DMS153 treated with DMSO at 0.1 percent for 48 hours (cell line): ENCODE results near the gene CAB39.

Experiments used
- DNase-seq: peaks from one replicate; lab custom pipeline; 2025; ENCODE audit not compliant: unreplicated experiment; lab: John Stamatoyannopoulos, UW

CAB39 gene

DNA sequence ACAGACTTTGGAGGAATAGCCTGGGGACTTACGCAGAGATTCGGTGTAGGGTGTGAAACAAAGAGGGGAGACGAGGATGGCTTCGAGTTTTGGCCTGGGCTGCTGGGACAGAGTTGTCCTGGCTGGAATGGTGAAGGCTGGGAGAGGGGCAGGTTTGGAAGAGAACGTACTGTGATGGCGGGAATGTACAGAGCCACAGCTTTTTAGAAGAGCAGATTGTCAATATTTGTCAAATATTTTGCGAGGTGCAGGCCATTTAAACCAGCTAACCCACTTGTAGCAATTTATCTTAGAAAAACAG lies 137.7 kb downstream of the CAB39 start:
- no peak for DNase-seq

DNA sequence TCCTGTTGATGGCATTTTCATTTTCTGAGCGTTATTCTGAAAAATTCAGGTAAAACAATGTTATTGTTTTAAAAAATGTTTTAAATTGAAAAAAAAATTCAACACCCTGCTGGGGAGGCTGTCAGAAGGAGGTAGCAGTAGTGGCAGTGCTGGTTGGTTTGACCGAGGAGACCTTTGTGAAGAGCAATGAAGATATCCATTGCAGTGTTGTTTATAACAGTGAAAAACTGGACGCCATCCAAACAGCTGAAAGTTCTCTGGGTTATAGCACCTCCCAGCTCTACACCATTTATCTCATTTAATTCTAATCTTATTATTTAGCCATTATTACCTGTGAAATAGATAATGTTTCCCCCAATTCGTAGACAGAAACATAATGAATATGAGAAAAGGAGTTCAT lies 139.5 kb downstream of the CAB39 start:
- DNase-seq, result no peak

DNA sequence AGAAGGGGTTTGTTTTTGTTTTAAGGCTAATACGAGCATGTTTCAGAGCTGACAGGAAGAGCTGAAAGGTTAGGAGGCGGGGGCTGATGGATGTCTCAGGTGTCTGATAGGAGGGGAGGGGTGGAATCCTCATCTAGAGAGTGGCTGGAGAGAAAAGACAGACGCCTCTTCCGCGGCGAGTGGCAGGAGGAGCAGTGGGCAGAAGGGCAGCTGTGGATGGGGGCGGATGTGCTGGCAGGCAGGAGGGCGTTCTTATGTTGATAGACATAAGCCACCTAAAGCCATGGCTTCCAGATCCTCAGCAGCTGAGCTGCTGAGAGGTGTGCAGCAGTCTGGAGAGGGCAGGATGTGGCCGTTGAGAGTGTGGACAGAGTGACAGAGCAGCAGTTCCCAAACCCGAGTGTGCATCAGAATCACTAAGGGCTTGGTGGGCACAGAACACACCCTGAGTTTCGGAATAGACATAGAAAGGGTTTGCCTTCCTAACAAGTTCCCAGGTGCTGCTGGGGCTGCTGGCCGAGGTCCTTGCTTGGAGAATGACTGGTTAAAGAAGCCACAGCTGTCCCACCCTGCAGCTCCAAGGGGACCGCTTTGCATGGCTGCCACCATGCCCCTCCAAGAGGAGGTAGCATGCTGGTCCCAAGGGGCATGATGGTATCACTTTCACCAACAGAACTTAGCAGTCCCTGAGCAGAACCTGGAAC lies 149.1 kb downstream of the CAB39 start:
- peak; percentile 30 for DNase-seq

DNA sequence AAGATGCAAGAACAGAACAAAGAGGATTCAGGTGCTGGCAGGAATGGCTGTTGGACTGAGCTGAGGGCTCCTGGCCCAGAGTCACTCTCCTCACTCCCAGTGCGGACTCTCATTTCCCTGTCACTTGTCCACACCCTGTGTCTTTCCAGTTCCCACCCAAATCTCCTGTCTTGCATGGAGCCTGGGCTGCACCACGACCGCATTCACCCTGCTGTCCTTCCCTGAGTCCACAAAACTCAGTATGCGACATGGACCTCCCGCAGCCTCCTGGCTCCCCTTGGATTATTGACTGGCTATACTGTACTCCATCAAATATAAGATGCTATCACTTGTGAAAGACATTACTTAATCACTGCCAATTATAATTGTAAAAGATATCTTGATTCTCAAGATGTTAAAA lies 149.7 kb downstream of the CAB39 start:
- no peak for DNase-seq

DNA sequence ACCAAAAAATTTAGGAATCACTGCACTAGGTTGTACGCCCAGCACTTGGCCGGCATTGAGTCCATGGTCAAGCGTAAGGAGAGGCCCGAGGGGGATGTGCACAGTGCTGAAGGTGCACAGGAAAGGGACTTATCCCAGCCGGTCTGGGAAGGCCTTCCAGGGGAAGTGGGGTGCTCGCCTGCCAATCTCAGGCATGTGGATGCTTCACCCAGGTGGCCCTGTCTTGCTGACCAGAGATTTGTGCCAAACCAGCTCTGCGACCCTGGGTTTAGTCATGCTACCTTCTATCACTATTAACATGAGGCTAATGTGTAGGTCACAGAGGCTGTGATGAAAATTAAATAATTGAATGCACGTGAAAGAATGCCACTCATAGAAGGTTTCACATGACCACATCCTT lies 150.4 kb downstream of the CAB39 start:
- DNase-seq, result no peak

DNA sequence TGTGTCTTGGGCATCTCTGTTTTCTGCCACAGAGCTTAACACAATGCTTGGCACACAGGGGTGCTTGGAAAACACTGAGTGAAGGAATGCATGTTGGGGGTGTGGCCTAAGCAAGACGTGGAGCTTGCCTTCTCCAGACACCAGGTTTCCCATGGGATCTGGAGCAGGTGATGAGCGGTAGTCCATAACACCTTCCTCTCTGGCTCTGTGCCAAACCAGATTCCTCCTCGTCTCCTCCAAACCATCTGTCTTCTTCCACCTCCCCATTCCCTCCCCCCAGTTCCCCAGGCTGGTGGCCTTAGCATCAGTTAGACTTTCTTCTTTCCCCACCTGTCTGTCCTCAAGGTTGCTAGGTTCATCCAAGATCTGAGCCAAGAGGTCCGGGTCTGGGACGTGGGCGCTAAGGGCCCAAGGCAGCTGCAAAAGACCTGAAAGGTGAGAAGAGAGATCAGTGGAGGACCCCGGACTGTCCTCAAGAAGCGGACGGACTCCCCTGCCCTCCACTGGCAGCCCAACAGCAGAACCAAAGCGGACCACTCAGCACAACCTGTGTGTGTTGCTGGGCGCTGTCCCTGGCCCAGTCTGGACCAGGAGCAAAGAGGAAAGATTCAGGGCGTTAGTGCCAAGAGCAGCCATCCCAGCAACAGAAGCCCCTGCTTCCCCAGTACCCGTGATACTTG lies 150.9 kb downstream of the CAB39 start:
- DNase-seq, result no peak

DNA sequence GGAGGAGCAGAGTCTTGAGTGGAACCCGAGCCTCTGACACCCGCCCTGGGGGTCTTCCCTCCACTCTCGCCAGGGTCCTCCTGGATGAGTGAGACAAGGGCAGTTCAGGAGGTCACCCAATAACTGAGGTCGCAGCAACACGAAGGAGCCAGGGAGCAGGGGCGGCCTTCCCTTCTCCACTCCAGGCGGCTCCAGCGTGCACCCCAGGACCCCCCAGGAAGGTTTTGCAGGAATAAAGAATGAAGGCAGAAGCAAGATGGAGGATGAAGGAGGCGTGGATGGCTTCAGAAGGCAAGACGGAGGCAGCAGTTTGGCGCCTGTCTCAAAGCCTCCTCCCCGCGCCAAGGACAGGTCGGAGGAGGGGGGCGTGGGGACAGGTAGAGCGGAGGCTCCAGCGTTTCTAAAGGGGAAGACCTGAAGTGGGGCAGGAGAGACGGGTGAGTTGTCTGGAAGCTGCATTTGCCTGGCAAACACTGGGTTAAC lies 151.5 kb downstream of the CAB39 start:
- no peak for DNase-seq

DNA sequence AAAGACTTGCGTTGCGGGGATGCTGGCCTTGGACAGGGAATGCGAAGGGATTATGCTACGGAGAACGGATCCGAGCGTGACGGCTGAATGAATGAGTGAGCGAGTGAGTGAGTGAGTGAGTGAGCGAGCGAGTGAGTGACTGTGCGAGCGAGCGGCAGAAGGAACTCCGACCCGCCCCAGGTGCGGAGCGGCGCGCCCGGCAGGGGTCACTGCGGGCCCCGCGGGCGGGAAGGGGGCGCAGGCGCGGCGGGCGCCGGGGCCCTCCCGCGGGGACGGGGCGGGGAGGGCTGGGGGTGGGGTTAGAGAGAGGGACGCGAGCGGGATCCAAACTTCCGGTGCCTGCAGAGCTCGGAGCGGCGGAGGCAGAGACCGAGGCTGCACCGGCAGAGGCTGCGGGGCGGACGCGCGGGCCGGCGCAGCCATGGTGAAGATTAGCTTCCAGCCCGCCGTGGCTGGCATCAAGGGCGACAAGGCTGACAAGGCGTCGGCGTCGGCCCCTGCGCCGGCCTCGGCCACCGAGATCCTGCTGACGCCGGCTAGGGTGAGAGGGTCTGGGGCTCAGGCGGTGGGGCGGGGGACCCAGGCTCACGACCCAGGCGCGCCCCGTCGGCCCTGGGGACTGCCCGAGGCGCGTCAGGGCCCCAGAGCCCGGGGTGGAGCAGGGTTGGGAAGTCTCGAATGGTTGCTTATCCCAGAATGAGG lies 152.1 kb downstream of the CAB39 start, which contains the start of gene ITM2C:
ITM2C (plus strand) TSS at position 338 of the 702 bp plus-strand sequence; CDS start at position 422, 84 bp downstream.
- DNase-seq, result peak; percentile 45

DNA sequence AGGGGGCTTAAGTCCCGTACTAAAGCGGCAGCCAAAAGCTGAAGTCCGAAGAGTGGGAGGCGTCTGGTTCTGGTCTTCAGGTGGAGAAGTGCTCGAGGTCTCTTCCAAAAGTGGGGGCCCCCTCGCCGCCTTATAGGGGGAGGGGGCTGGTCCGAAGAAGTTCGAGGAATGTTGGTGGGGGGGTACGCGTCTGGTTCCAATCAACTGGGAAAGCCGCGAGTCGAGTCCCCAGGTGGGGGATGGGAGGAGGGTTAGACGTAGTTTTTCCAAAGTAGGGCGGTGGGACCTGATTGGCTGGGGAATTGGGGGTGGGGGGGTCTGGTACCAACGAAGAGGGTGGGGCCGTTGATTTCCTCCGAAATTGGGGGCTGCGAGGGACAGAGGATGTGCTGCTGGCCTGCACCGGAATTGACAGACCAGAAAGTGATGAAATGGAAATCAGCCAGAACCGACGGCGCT lies 152.7 kb downstream of the CAB39 start:
- no peak for DNase-seq

DNA sequence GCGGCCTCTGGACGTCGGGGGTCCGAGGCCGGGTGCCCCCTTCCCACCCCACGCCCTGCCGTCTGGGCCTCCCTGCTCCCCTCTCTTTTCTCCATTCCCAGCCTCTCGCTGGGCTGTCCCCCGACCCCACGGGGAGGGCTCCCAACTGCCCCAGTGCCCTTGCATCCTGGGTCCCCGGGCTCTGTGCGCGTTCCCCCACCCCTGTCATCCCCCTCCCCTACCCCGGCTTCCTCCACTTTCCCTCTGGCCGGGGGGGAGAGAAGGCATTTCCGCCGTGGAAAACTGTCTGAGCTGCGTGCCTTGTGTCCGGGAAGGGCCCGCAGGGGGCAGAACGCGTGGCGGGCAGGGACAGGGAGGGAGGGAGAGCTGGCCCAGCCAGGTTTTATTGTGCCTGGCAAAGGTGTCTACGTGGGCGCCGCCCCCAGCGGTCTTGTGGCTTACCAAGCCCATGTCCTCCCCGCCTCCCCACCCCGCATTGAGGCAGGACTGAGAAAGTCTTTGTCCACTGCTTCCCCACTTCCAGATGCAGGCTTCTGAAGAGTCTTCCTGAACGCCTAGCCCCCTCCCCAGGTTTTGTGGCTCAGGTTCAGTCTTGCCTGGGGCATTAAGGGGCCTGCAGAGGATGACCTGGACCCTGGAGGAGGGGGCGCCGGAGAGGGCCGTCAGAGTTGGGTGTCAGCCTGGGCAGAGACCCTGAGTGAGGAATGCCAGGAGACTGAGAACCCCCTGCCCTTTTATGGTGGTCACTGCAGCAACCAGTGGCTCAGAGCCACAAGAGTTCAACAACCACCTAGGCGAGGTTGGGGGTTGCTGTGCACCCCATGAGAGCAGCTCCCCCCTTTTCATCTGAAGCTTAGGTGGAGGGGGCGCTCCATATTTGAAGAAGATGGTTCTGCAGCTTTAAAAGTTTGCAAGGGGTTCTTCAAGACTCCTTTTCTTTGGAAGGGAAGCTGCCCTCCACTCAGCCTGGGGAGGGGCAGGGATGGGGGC lies 153.4 kb downstream of the CAB39 start:
- no peak for DNase-seq

DNA sequence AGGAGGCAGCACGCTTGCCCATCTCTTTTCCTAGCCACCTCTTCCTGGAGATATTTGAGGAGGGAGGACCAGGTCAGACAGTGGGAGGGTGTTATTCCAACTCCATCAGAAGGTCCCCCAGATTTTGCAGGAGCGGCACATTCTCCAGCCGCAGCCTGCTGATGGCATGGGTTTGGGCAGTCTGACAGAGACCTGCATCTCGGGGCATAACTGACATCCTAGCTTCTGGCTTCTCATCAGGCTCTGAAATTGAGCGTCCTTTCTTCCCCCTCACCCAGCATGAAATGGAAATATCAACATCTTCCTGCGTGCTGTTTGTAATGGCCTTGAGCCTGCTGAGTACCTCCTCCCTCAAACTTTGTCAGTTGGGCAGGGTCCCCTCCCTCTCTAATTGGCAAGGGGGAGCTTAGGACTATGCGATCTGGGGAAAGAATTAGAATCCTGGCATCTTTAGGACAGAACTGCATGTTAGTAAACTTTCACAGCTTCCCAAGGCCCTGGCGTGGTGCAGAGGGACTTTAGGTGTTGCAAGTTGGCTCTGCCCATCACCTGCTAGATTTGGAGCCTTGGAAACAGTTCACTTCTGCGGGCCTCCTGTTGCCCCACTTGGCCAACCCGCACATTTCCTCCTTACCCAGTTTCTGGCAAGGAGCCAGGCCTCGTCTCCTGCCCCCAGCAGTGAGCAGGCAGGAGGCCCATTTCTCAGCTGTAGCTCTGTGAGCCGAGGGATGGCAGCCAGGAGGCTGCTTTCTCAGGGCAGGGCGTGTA lies 154.3 kb downstream of the CAB39 start:
- DNase-seq, result no peak

DNA sequence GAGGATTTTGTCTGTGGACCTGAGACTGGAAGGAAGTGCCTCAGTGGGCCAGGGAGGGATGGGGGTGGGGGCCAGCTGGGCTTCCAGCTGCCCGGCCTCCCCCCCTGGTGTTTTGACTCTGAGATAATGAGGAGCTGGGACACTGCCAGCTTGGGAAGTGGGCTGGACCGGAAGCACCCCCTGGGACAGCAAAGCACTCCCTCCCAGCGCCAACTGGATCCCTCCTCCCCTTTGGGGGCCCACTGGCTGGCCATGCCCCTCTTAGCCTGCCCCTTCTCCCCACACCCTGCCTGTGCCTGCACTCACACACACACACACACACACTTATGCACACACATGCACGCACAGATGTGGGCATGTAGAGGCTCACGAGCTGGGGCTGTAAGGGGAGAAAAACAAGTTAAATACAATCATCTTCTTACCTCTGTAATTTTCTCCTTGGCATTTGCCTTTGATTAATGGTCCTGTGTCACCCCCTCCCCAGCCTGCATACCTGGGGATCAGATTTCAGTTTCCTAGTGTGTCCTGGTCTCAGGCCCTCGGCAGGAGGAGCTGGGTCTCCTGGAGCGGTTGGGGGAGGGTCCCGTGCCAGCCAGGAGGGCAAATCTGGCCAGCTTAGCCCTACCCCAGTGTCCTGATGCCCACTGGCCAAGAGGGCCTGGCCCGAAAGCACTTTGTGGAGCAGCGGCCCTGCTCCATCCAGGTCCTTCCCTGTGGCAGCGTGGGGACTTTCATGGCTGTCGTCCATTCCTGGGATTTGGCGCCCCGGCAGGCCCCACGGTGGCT lies 155.7 kb downstream of the CAB39 start:
- DNase-seq, result no peak

DNA sequence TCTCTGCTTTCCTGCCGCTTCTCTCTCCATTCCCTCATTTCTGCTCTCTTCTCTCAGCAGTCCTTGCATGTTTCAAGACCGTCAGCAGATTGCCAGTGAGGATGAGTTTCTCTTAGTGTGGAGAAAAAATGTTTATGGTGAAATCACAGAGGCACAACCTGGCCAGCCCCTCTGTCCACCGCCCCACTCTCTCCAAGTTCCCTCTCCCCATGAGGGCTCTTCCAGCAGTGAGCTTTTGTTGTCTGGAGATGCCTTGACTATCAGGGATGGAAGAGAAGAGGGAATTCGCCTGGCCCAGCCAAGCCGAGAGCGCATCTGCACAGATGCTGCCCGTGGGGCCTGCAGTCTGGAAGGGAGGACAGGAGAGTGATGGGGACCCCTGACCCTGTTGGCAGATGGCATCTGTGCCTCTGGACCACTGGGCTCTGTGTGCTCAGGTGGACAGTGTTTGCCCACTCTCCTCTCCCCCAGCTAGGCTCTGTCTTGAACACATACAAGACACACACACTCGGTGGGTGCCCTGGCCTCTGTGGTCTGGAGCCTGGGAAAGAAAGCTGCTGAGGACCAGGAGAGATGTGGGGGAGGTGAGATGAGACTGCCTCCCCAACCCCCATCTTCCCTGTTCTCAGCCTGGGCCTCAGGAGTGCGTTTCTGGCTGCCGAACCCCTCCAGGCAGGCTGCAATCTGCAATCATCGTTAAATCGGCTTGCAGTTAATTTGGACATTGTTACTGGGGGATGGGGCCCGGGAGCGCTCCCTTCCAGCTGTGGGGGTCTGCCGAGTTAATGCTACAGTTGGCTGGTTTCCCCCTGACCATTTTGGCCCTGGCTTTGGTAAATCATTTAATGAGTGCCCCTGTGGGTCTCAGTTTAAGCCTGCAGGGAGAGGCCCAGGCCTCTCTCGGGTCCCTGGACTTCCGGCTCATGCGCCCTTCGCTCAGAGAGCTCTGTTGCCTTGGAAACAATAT lies 156.6 kb downstream of the CAB39 start:
- DNase-seq, result no peak

DNA sequence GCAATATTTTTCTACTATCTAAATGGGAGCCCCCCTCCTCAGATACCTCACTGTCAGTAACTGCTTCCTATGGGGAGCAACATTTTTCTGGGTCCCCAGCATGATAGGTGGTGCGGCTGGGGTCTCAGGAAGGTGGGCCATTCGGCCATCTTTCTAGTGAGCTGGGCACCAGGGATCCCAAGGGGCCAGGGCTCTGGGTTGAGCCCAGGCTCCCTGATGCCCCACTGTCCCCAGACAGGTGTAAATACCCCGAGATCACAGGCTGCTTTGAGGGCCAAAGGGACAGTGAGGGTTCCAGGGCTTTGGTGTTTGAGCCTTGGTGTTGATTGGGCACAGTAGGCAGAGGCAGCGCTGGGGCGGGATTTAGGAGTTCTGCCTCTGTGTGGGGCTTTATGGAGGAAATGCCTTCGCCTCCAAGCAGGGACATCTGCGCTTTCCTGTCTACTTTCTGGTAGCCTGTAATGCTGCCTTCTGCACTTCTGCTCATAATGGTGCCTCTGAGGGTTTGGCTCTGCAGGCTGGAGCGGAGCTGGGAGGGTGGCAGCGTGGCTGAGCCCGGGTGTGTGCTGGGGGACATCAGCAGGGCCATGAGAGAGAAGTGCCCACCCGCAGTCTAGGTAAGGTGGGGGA lies 157.4 kb downstream of the CAB39 start:
- DNase-seq, result no peak
